ENCODE results near the gene IQCM.
"Not testable (repeated sequence)": the region's sequence is repeated elsewhere in the genome, so short reads cannot be mapped to it uniquely, and the experiment has no call there.

IQCM gene

GRCh38 chr4:149555146-149555545, 260.5 kb downstream of the IQCM start:
- no peak for DNase-seq

GRCh38 chr4:149553959-149554520, 261.6 kb downstream of the IQCM start:
- no peak for DNase-seq

- DNase-seq: no peak
Measured at GRCh38 chr4:149552601-149553000, 263.0 kb downstream of the IQCM start.

- DNase-seq: peak; percentile 29
Measured at GRCh38 chr4:149549911-149550310, 265.7 kb downstream of the IQCM start.

- DNase-seq: no peak
Measured at GRCh38 chr4:149534779-149535178, 280.9 kb downstream of the IQCM start.

- no peak for DNase-seq
Measured at GRCh38 chr4:149531861-149532260, 283.8 kb downstream of the IQCM start.

GRCh38 chr4:149523039-149523438, 292.6 kb downstream of the IQCM start:
- DNase-seq: no peak

- no peak for DNase-seq
Measured at GRCh38 chr4:149521611-149522425, 293.8 kb downstream of the IQCM start.

GRCh38 chr4:149518471-149518870, 297.2 kb downstream of the IQCM start:
- no peak for DNase-seq

- no peak for DNase-seq
Measured at GRCh38 chr4:149513081-149513480, 302.6 kb downstream of the IQCM start.

- DNase-seq: no peak
Measured at GRCh38 chr4:149512501-149512900, 303.1 kb downstream of the IQCM start.

- DNase-seq: no peak
Measured at GRCh38 chr4:149511558-149512298, 303.9 kb downstream of the IQCM start.

- DNase-seq: not testable (repeated sequence)
Measured at GRCh38 chr4:149507309-149507708, 308.3 kb downstream of the IQCM start.

- no peak for DNase-seq
Measured at GRCh38 chr4:149500806-149501205, 314.8 kb downstream of the IQCM start.

- DNase-seq: no peak
Measured at GRCh38 chr4:149499726-149500125, 315.9 kb downstream of the IQCM start.

GRCh38 chr4:149498246-149498645, 317.4 kb downstream of the IQCM start:
- DNase-seq: no peak

- DNase-seq: no peak
Measured at GRCh38 chr4:149493492-149493891, 322.2 kb downstream of the IQCM start.

- peak; percentile 88 for DNase-seq
Measured at GRCh38 chr4:149489321-149489720, 326.3 kb downstream of the IQCM start.

- no peak for DNase-seq
Measured at GRCh38 chr4:149486861-149487260, 328.8 kb downstream of the IQCM start.

- DNase-seq: not testable (repeated sequence)
Measured at GRCh38 chr4:149468669-149469068, 347.0 kb downstream of the IQCM start.

GRCh38 chr4:149466446-149466845, 349.2 kb downstream of the IQCM start:
- no peak for DNase-seq

GRCh38 chr4:149465955-149466354, 349.7 kb downstream of the IQCM start:
- DNase-seq: no peak

GRCh38 chr4:149443537-149443936, 372.1 kb downstream of the IQCM start:
- no peak for DNase-seq

- no peak for DNase-seq
Measured at GRCh38 chr4:149441338-149441737, 374.3 kb downstream of the IQCM start.

Data from NCI-H1436 treated with DMSO at 0.1 percent for 48 hours (cell line).